Panc1 (cell line): Measurements from ENCODE around the gene SNCG. TPM values are rescaled to one million over a fixed set of nuclear protein-coding genes. Genes with fewer than 3 reads are reported as not detected.

Source experiments
- ATAC-seq: fragments of 200-7000 bp; cut with Tn5 transposase; 2 replicates; pipeline ENCODE4 v1.9.1; 2020; ENCODE audit warnings: mild to moderate bottlenecking, moderate library complexity
- BruUV-seq: library from RNA; stranded (reverse); fragments of 400-500 nt; replicated peaks from 2 replicates; lab custom pipeline; 2021; lab: Mats Ljungman, UMichigan
- CTCF ChIA-PET: fragments of 300-600 bp; sonication (Branson Sonifier 250); formaldehyde crosslinking; loops from one replicate; lab custom pipeline; 2022; ENCODE audit warnings: antibody characterized with exemption; lab: Charles Lee
- POLR2A ChIA-PET: fragments of 300-600 bp; sonication (Branson Sonifier 250); formaldehyde crosslinking; loops from one replicate; lab custom pipeline; 2022; ENCODE audit warnings: antibody characterized with exemption; lab: Charles Lee
- DNase-seq: peaks from one replicate; pipeline ENCODE4 v3.0.0-alpha.2; 2010; ENCODE audit warnings: low read depth, low spot score
- H3K27ac ChIP-seq: 2 replicates; pipeline ENCODE4 v1.5.1; 2011; ENCODE audit warnings: mild to moderate bottlenecking, low read length, inconsistent platforms
- H3K27me3 ChIP-seq: fragments of 200-500 bp; sonication (Bioruptor generic); 2 replicates; pipeline ENCODE4 v1.6.0; 2014; ENCODE audit warnings: low read length, inconsistent platforms; ENCODE audit not compliant: control insufficient read depth, insufficient read depth
- H3K36me3 ChIP-seq: fragments of 200-500 bp; sonication (Bioruptor generic); 2 replicates; pipeline ENCODE4 v1.5.1; 2014; ENCODE audit warnings: inconsistent platforms, mild to moderate bottlenecking, low read length, moderate library complexity; ENCODE audit not compliant: control insufficient read depth, insufficient read depth
- H3K4me1 ChIP-seq: 2 replicates; pipeline ENCODE4 v1.5.1; 2011; ENCODE audit warnings: inconsistent platforms, mild to moderate bottlenecking, low read length, moderate library complexity; ENCODE audit not compliant: control insufficient read depth, insufficient read depth
- H3K4me3 ChIP-seq, 2 experiments: 2 replicates each; pipeline ENCODE4 v1.5.1; 2011 to 2012; ENCODE audit warnings: low read depth in 2 of 2, low read length in 2 of 2, mild to moderate bottlenecking in 2 of 2, inconsistent platforms in 1 of 2, moderate library complexity in 1 of 2
- H3K9me3 ChIP-seq: fragments of 200-500 bp; sonication (Bioruptor generic); 2 replicates; pipeline ENCODE4 v1.5.1; 2014; ENCODE audit warnings: low read depth, mild to moderate bottlenecking, inconsistent platforms, low read length, moderate library complexity; ENCODE audit not compliant: control insufficient read depth, insufficient read depth
- POLR2AphosphoS5 ChIP-seq: IDR thresholded peaks from 2 replicates; pipeline ENCODE4 v1.6.1; 2012; ENCODE audit warnings: mild to moderate bottlenecking, low read depth, low read length, moderate library complexity
- SIN3A ChIP-seq: IDR thresholded peaks from 2 replicates; pipeline ENCODE4 v1.6.1; 2012; ENCODE audit warnings: low read depth, mild to moderate bottlenecking, low read length, moderate library complexity, borderline replicate concordance; ENCODE audit not compliant: insufficient read depth
- TCF7L2 ChIP-seq: IDR thresholded peaks from 2 replicates; pipeline ENCODE4 v1.6.1; 2011; ENCODE audit warnings: mild to moderate bottlenecking, low read depth, low read length, inconsistent platforms
- in situ Hi-C: cut with HindIII; loops from 2 replicates; pipeline ENCODE4 v1.10.0; 2016; ENCODE audit warnings: low sequenced_read_pairs, low pct_unique_long_range_greater_than_20kb
- intact Hi-C: fragments of 100-400 bp; cut with micrococcal nuclease; formaldehyde crosslinking; loops from one replicate; pipeline ENCODE4 v1.10.0; 2022; ENCODE audit not compliant: unreplicated experiment
- total RNA-seq: library from RNA; stranded (reverse); gene quantifications from one replicate; pipeline ENCODE4 v1.2.1, GENCODE V29; 2021; ENCODE audit not compliant: unreplicated experiment
- TF ChIP-seq, protein P1 (sequence below), 2 experiments: IDR thresholded peaks; 2 replicates each; pipeline ENCODE4 v1.6.1; 2011 to 2012; ENCODE audit warnings: low read depth in 2 of 2, control low read depth in 1 of 2, low read length in 1 of 2, mild to moderate bottlenecking in 1 of 2, moderate library complexity in 1 of 2; ENCODE audit not compliant: insufficient read depth in 1 of 2
- TF ChIP-seq, protein P2 (sequence below): fragments of 450-650 bp; IDR thresholded peaks from 2 replicates; pipeline ENCODE4 v1.5.1; 2017; ENCODE audit warnings: mild to moderate bottlenecking

Gene SNCG
- total RNA-seq, 1 experiment from 2014 or later, result 5.2 TPM

DNA sequence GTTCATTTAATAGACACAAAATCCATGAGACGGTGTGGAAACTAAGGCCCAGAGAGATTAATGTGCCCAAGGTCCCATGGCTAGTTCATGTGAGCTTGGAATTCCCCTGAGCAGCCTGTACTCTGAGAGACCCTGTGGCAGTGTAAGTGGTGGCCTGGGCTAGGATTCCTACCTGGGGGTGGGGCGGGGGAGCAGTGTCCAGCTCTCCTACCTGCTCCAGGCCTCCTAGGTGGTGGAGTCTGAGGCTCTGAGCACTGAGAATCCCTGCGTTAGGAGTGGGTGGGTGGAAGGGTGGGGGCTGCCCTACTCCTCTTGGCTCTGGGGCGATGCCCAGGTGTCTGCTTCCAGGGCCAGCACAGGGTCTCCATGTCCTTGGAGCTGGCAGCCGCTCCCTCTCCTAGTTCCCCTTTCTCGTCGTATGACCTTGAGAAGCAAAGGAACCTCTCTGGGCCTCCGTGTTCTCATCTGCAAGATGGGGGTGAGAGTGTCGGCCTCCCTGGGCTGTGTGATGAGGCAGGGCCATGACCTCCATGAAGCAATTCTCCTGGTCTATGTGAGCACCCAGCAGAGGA is 2.5 kb downstream of the SNCG start:
- H3K4me3 ChIP-seq, result no peak overlapping the region
- intact Hi-C loops, result no loop called here
- no peaks in the 10 kb centered on the region for H3K36me3 ChIP-seq
- peaks cover 40% of the 10 kb centered on the region for H3K4me1 ChIP-seq
- ATAC-seq, result no peak
- BruUV-seq, result no TSS peak
- no peaks in the 10 kb centered on the region for H3K27me3 ChIP-seq
- H3K9me3 ChIP-seq, result no peaks in the 10 kb centered on the region
- no peak for DNase-seq
- POLR2A ChIA-PET, result no interaction called here
- no peak overlapping the region; the same call in 1 of the 2 replicates for H3K27ac ChIP-seq
- in situ Hi-C loops, result no loop called here
- TF ChIP-seq POLR2AphosphoS5, result no peak
- TF ChIP-seq SIN3A, result no peak
- CTCF ChIA-PET, result interaction anchor here (0.6 to 1.4 kb wide), 6 partner anchors 10 to 615 kb away, joined by 3 to 7 read pairs (median 6); no protein-coding TSS in a partner anchor

DNA sequence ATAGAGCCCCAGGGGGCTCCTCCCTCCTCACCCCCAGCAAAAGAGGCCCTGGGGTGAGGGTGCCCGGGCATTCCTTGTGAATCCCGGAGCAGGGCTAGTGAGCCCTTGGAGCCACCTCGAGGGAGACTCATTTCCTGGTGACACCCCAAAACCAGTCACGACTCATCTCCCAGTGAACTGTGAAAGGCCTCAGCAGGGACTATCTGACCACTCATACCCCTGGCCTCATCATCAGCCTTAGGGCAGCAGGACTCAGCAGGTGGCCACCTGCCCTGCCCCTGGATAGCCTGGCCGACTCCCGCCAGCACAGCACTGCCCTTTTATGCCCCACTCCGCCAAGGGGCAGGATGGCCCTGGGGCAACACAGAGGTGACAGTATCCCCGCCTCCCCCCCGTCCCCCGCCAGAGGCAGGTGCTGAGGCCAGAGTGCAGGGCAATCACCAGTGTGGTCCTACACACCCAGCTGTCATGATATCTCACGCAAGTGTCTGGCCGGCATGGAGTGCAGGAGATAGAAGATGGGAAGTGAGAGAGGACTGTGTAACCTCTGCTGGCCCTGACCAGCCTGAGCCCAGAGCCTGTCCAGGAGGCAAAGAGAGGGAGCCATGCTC is 3.2 kb downstream of the SNCG start:
- Histone ChIP-seq H3K27me3 (no peaks in the 10 kb centered on the region), H3K4me3 (no peak overlapping the region), H3K4me1 (peaks cover 43% of the 10 kb centered on the region), H3K9me3 (no peaks in the 10 kb centered on the region), H3K27ac (no peak overlapping the region), H3K36me3 (no peaks in the 10 kb centered on the region)
- BruUV-seq, result no TSS peak
- intact Hi-C loops (no loop called here), in situ Hi-C loops (no loop called here)
- ATAC-seq, result no peak
- ChIA-PET CTCF (interaction anchor here (1.4 kb wide), 1 partner anchor 15 kb away, joined by 5 read pairs; no protein-coding TSS in a partner anchor), POLR2A (interaction anchor here (0.6 kb wide), 2 partner anchors 24 to 253 kb away, joined by 3 to 4 read pairs; no protein-coding TSS in a partner anchor)
- no peak for DNase-seq
- no peak for TF ChIP-seq TCF7L2
- TF ChIP-seq POLR2AphosphoS5, result no peak
- TF ChIP-seq, protein P1, sequence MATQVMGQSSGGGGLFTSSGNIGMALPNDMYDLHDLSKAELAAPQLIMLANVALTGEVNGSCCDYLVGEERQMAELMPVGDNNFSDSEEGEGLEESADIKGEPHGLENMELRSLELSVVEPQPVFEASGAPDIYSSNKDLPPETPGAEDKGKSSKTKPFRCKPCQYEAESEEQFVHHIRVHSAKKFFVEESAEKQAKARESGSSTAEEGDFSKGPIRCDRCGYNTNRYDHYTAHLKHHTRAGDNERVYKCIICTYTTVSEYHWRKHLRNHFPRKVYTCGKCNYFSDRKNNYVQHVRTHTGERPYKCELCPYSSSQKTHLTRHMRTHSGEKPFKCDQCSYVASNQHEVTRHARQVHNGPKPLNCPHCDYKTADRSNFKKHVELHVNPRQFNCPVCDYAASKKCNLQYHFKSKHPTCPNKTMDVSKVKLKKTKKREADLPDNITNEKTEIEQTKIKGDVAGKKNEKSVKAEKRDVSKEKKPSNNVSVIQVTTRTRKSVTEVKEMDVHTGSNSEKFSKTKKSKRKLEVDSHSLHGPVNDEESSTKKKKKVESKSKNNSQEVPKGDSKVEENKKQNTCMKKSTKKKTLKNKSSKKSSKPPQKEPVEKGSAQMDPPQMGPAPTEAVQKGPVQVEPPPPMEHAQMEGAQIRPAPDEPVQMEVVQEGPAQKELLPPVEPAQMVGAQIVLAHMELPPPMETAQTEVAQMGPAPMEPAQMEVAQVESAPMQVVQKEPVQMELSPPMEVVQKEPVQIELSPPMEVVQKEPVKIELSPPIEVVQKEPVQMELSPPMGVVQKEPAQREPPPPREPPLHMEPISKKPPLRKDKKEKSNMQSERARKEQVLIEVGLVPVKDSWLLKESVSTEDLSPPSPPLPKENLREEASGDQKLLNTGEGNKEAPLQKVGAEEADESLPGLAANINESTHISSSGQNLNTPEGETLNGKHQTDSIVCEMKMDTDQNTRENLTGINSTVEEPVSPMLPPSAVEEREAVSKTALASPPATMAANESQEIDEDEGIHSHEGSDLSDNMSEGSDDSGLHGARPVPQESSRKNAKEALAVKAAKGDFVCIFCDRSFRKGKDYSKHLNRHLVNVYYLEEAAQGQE (IDR thresholded peaks at IDR 0.05; ENCODE audit: insufficient read depth in 1 of 2, low read depth in 2 of 2, low read length in 1 of 2), result no peak
- no peak for TF ChIP-seq SIN3A
- TF ChIP-seq, protein P2, sequence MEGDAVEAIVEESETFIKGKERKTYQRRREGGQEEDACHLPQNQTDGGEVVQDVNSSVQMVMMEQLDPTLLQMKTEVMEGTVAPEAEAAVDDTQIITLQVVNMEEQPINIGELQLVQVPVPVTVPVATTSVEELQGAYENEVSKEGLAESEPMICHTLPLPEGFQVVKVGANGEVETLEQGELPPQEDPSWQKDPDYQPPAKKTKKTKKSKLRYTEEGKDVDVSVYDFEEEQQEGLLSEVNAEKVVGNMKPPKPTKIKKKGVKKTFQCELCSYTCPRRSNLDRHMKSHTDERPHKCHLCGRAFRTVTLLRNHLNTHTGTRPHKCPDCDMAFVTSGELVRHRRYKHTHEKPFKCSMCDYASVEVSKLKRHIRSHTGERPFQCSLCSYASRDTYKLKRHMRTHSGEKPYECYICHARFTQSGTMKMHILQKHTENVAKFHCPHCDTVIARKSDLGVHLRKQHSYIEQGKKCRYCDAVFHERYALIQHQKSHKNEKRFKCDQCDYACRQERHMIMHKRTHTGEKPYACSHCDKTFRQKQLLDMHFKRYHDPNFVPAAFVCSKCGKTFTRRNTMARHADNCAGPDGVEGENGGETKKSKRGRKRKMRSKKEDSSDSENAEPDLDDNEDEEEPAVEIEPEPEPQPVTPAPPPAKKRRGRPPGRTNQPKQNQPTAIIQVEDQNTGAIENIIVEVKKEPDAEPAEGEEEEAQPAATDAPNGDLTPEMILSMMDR, result no peak
